MV-4-11 (cell line): ENCODE measurements around the gene NTRK1.

Experiments
- DNase-seq: peaks from one replicate; lab custom pipeline; 2025; lab: John Stamatoyannopoulos, UW

NTRK1 gene

GRCh38 chr1:156881101-156881500, 20.4 kb downstream of the NTRK1 start:
- no peak for DNase-seq

GRCh38 chr1:156881663-156882062, 21.0 kb downstream of the NTRK1 start:
- no peak for DNase-seq

GRCh38 chr1:156882543-156882942, 21.9 kb downstream of the NTRK1 start:
- DNase-seq: no peak

GRCh38 chr1:156883919-156884318, 23.3 kb downstream of the NTRK1 start:
- DNase-seq: no peak

GRCh38 chr1:156884560-156885184, 24.0 kb downstream of the NTRK1 start:
- DNase-seq: no peak

- DNase-seq: no peak
Measured at GRCh38 chr1:156885314-156885713, 24.6 kb downstream of the NTRK1 start.

GRCh38 chr1:156885880-156886355, 25.3 kb downstream of the NTRK1 start:
- no peak for DNase-seq

- DNase-seq: no peak
Measured at GRCh38 chr1:156886583-156887281, 26.1 kb downstream of the NTRK1 start.

GRCh38 chr1:156887317-156887716, 26.7 kb downstream of the NTRK1 start:
- no peak for DNase-seq

- no peak for DNase-seq
Measured at GRCh38 chr1:156887734-156888133, 27.1 kb downstream of the NTRK1 start.

- DNase-seq: peak; percentile 58
Measured at GRCh38 chr1:156889802-156890580, 29.3 kb downstream of the NTRK1 start.

GRCh38 chr1:156892190-156893047, 31.8 kb downstream of the NTRK1 start:
- DNase-seq: peak; percentile 75

- no peak for DNase-seq
Measured at GRCh38 chr1:156893048-156893953, 32.6 kb downstream of the NTRK1 start, which contains the start of gene PEAR1. Gene PEAR1 (plus strand): TSS chr1:156893718. CDS start chr1:156903927, 10,209 bp downstream.

- DNase-seq: no peak
Measured at GRCh38 chr1:156894001-156894400, 33.3 kb downstream of the NTRK1 start.

- DNase-seq: no peak
Measured at GRCh38 chr1:156894711-156895454, 34.2 kb downstream of the NTRK1 start.

GRCh38 chr1:156895455-156895812, 34.8 kb downstream of the NTRK1 start:
- no peak for DNase-seq

- DNase-seq: no peak
Measured at GRCh38 chr1:156895927-156896326, 35.3 kb downstream of the NTRK1 start.

GRCh38 chr1:156896490-156897033, 35.9 kb downstream of the NTRK1 start:
- DNase-seq: no peak

- no peak for DNase-seq
Measured at GRCh38 chr1:156897078-156897825, 36.6 kb downstream of the NTRK1 start.
